Activated naive CD8-positive, alpha-beta T cell treated with anti-CD3 and anti-CD28 coated beads, Interleukin-2, amount 50 U/mL, for 16 hours (primary cell): ENCODE data around the gene NIFK.
"Not testable (repeated sequence)": the region's sequence is repeated elsewhere in the genome, so short reads cannot be mapped to it uniquely, and the experiment has no call there.

Experiments used
- DNase-seq: peaks from one replicate; pipeline ENCODE4 v3.0.0-alpha.2; 2020; ENCODE audit warnings: low read depth, low spot score

The NIFK gene

DNA sequence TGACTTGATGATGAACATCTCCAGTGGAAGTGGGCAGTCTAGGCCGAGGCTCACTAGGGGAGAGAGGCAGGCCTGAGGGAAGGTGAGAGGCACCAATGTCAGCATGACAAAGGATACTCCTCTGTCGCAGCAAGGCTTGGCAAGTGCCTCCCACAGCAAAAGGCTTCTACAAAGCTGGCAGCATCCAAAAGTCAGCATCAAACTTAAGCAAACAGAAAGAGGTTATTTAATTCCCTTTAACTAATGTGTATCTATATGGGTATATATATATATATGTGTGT lies 41.6 kb downstream of the NIFK start:
- no peak for DNase-seq

DNA sequence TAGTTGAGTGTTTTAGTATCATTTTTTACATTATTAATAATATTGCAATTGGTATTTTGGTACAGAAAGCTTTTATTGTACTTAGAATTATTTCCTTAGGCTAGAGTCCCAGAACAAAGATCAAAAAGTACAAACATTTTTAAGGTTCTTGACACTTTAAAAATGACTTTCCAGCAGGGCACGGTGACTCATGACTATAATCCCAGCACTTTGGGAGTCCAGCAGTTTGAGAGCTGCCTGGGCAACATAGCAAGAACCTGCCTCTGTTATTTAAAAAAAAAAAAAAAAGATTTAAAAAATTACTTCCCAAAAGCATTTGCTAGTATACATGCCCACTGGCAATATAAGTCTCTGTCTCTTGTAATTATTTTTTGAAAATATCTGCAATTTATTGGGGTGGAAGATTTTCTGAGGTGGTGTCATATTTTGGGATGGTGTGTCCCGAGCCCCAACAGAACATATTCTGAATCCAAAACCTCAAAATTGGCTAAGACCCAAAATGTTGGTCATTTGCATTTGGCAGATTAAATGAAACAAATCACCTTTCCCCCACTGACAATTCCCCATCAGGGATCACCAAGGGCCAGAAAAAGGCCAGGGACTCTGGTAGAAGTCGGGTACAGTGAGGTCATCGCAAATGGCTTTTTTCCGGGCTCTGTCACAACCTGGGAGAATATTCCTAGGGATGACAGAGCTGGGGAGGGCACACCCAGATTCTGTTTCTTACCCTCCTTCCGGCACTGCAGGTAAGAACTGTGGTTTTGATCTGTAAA lies 42.1 kb downstream of the NIFK start:
- no peak for DNase-seq

DNA sequence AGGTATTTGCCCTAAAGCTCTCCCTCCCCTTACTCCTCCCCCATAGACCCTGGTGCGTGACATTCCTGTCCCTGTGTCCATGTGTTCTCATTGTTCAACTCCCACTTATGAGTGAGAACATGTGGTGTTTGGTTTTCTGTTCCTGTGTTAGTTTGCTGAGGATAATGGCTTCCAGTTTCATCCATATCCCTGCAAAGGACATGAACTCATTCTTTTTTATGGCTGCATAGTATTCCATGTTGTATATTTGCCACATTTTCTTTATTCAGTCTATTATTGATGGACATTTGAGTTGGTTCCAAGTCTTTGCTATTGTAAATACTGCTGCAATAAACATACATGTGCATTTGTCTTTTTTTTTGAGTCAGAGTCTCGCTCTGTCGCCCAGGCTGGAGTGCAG lies 46.1 kb downstream of the NIFK start:
- not testable (repeated sequence) for DNase-seq

GRCh38 chr2:121690095-121690494 lies 46.6 kb downstream of the NIFK start:
- no peak for DNase-seq

DNA sequence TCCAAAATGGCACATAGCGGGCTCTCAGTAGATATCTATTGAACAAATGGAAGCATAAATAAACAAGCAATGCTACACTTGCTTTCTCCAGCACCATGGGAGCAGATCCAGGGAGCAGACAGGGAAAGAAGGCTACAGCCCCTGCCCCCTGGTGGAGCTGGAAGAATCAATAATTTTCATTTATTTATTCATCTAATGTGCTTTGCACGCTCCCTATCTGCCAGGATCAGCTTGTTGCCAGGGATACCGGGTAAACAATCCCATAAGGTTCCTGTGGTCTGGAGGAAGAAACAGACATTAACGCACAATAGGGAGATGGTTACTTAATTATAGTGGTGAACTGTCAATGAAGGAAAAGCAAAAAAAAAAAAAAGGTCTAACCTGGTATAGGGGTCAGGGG lies 47.3 kb downstream of the NIFK start:
- no peak for DNase-seq

DNA sequence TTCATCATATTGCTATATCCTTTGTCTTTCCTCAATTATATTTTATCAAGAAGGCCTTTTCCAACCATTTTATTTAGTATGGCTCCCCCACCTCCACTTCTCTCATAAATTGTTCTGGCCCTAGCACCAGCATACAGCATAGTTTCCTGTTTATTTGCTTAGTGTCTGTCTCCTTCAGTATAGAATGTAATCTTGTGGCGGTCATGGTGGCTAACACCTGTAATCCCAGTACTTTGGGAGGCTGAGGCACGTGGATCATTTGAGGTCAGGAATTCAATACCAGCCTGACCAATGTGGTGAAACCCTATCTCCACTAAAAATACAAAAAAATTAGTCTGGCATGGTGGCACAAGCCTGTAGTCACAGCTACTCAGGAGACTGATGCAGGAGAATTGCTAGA lies 47.9 kb downstream of the NIFK start:
- DNase-seq, result no peak

GRCh38 chr2:121686902-121687301 lies 49.8 kb downstream of the NIFK start:
- DNase-seq, result no peak

DNA sequence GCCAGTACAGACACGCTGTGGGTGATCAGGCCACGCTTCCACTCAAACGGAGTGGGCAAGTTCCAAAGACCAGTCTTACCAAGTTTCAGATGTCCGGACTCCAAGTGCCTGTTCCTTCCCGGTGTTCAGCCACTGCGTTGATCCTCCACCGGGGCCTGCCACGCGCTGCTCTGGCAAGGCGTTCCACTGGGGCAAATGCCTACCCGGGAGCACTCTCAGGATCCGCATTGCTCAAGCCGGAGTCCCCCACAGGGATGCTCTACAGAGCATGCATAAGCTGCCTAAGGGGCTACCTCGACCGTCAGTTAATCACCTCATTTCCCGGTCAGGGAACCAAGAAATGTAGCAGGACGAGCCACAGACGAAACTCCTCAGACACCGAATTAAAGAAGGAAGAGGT lies 50.5 kb downstream of the NIFK start:
- no peak for DNase-seq

GRCh38 chr2:121682396-121683298 lies 54.0 kb downstream of the NIFK start:
- DNase-seq, result no peak

DNA sequence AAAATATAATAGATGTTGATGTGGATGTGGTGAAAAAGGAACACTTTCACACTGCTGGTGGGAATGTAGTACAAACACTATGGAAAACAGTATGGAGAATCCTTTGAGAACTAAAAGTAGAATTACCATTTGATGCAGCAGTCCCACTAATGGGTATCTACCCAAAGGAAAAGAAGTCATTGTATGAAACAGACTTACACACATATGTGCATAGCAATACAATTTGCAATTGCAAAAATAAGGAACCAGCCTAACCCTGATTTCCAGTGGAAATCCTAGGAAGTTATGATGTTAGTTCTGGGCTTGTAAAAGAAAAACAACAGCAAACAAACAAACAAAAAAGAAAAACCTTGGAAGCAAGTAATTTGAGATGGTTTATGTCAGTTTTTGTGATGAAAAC lies 58.8 kb downstream of the NIFK start:
- no peak for DNase-seq
